ENCODE data around the gene ENKUR.

DNA sequence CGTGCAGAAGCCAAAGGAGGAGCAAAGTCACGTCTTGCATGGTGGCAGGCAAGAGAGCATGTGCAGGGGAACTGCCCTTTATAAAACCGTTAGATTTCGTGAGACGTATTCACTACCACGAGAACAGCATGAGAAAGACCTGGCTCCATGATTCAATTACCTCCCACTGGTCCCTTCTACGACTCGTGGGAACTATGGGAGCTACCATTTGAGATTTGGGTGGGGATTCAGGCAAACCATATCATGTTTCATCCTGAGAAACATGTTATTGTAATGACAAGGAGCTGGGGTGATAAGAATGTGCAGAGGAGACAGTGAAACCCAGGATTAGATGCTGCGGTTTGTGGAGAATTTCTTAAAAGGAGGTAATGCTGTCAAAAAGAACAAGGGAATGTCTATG is 34.4 kb upstream of the ENKUR start:
- TF ChIP-seq, protein P1, sequence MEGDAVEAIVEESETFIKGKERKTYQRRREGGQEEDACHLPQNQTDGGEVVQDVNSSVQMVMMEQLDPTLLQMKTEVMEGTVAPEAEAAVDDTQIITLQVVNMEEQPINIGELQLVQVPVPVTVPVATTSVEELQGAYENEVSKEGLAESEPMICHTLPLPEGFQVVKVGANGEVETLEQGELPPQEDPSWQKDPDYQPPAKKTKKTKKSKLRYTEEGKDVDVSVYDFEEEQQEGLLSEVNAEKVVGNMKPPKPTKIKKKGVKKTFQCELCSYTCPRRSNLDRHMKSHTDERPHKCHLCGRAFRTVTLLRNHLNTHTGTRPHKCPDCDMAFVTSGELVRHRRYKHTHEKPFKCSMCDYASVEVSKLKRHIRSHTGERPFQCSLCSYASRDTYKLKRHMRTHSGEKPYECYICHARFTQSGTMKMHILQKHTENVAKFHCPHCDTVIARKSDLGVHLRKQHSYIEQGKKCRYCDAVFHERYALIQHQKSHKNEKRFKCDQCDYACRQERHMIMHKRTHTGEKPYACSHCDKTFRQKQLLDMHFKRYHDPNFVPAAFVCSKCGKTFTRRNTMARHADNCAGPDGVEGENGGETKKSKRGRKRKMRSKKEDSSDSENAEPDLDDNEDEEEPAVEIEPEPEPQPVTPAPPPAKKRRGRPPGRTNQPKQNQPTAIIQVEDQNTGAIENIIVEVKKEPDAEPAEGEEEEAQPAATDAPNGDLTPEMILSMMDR (IDR thresholded peaks at IDR 0.05; ENCODE audit: insufficient read depth, low read length, poor library complexity, severe bottlenecking) = no peak
- TF ChIP-seq EZH2phosphoT487 (conservative IDR thresholded peaks at IDR 0.05; ENCODE audit: low read length) = no peak

Measured in SU-DHL-6 (cell line).